A549 (cell line): ENCODE data around the gene GSC2.

Experiments used
- CBX8 ChIP-seq: fragments of 200-600 bp; sonication (generic); IDR thresholded peaks from 2 replicates; pipeline ENCODE4 v1.6.1; 2016
- CTCF ChIP-seq: fragments of >200 bp; sonication (Bioruptor Twin); formaldehyde crosslinking; IDR thresholded peaks from 3 replicates; pipeline ENCODE4 v1.5.1; 2016
- ELK1 ChIP-seq: fragments of 150-350 bp; IDR thresholded peaks from 2 replicates; pipeline ENCODE4 v1.6.1; 2014; ENCODE audit warnings: low read depth, mild to moderate bottlenecking, low read length
- FOXS1 ChIP-seq: fragments of 250-450 bp; sonication (Bioruptor Pico); IDR thresholded peaks from 2 replicates; pipeline ENCODE4 v1.5.0; 2020; ENCODE audit warnings: mild to moderate bottlenecking, moderate library complexity
- JUNB ChIP-seq: fragments of >200 bp; sonication (Bioruptor Twin); formaldehyde crosslinking; IDR thresholded peaks from 2 replicates; pipeline ENCODE4 v1.6.1; 2016
- MAFK ChIP-seq: fragments of 450-650 bp; IDR thresholded peaks from 2 replicates; pipeline ENCODE4 v1.6.1; 2014; ENCODE audit not compliant: partially characterized antibody
- MAX ChIP-seq: IDR thresholded peaks from 2 replicates; pipeline ENCODE4 v1.6.1; 2012
- REST ChIP-seq: fragments of 200-600 bp; sonication (generic); IDR thresholded peaks from 2 replicates; pipeline ENCODE4 v1.6.1; 2016; ENCODE audit warnings: antibody characterized with exemption, mild to moderate bottlenecking, moderate library complexity
- TP53 ChIP-seq: fragments of 250-450 bp; sonication (Bioruptor Pico); IDR thresholded peaks from 2 replicates; pipeline ENCODE4 v1.5.0; 2021; ENCODE audit warnings: mild to moderate bottlenecking, moderate library complexity
- USF2 ChIP-seq: fragments of 450-650 bp; IDR thresholded peaks from 2 replicates; pipeline ENCODE4 v1.6.1; 2014; ENCODE audit warnings: antibody characterized with exemption

- TF ChIP-seq REST: no peak
- no peak for TF ChIP-seq CTCF
- TF ChIP-seq USF2: no peak
- no peak for TF ChIP-seq JUNB
- no peak for TF ChIP-seq MAFK
- TF ChIP-seq MAX: no peak
- no peak for TF ChIP-seq ELK1
- TF ChIP-seq TP53 (CRISPR knock-in tag): no peak
- TF ChIP-seq FOXS1 (CRISPR knock-in tag): no peak
- TF ChIP-seq CBX8: no peak
Measured at GRCh38 chr22:19138217-19139000, 11.7 kb downstream of the GSC2 start.
